Activated T-cell treated with anti-CD3 and anti-CD28 coated beads, Interleukin-2, amount 50 U/mL, for 4 hours (primary cell): Measurements from ENCODE around the gene RAB26. TPM values are rescaled to one million over a fixed set of nuclear protein-coding genes. Genes with fewer than 3 reads are reported as not detected.
A peak's percentile ranks its signal among the peaks of the same experiment; 100 is the strongest.
"Not testable (repeated sequence)": the region's sequence is repeated elsewhere in the genome, so short reads cannot be mapped to it uniquely, and the experiment has no call there.

Experiments used
- ATAC-seq, 2 donors: fragments of 200-7000 bp; cut with Tn5 transposase; one replicate each; pipeline ENCODE4 v1.10.0; 2021
- DNase-seq: peaks from one replicate; pipeline ENCODE4 v3.0.0-alpha.2; 2020
- H3K27me3 Mint-ChIP-seq: one replicate; pipeline ENCODE4 v1.8.0; 2021; ENCODE audit warnings: low read depth, mixed read lengths
- H3K36me3 Mint-ChIP-seq: one replicate; pipeline ENCODE4 v1.8.0; 2022; ENCODE audit warnings: mixed read lengths; ENCODE audit not compliant: insufficient read depth
- H3K4me1 Mint-ChIP-seq: one replicate; pipeline ENCODE4 v1.8.0; 2021; ENCODE audit warnings: low read depth, mixed read lengths
- H3K4me3 Mint-ChIP-seq: one replicate; pipeline ENCODE4 v1.8.0; 2021; ENCODE audit warnings: mild to moderate bottlenecking, moderate library complexity, mixed read lengths
- H3K9me3 Mint-ChIP-seq: one replicate; pipeline ENCODE4 v1.8.0; 2021; ENCODE audit warnings: mixed read lengths
- total RNA-seq, 3 donors: library from RNA; stranded (reverse); gene quantifications; one replicate each; pipeline ENCODE4 v1.2.1, GENCODE V29; 2021

Gene RAB26
- total RNA-seq = not detected

- peak within 1 kb of the TSS; percentile 54 for H3K4me3 Mint-ChIP-seq
- peak; percentile 38 to 51 for ATAC-seq
- H3K9me3 Mint-ChIP-seq = no peaks in the 10 kb centered on the region
- peak; percentile 41 for DNase-seq
- H3K36me3 Mint-ChIP-seq = peaks cover 11% of the 10 kb centered on the region
- no peaks in the 10 kb centered on the region for H3K27me3 Mint-ChIP-seq
- peaks cover 15% of the 10 kb centered on the region for H3K4me1 Mint-ChIP-seq
Measured at GRCh38 chr16:2147981-2148671, at the start of gene RAB26. TSS of gene RAB26 (plus strand) at chr16:2148625. CDS start at chr16:2148784, 159 bp downstream.

- H3K36me3 Mint-ChIP-seq, ATAC-seq, H3K4me3 Mint-ChIP-seq: not testable (repeated sequence)
Measured at GRCh38 chr16:2101581-2101980, 46.8 kb upstream of the RAB26 start.

GRCh38 chr16:2102471-2102870, 46.0 kb upstream of the RAB26 start:
- peaks cover 5% of the 10 kb centered on the region for H3K36me3 Mint-ChIP-seq
- H3K9me3 Mint-ChIP-seq = no peaks in the 10 kb centered on the region
- no peaks in the 10 kb centered on the region for H3K27me3 Mint-ChIP-seq
- ATAC-seq (no peak), DNase-seq (no peak)
- H3K4me1 Mint-ChIP-seq = no peaks in the 10 kb centered on the region
- H3K4me3 Mint-ChIP-seq = no peak overlapping the region

More at GRCh38 chr16:2101581-2101980, 46.8 kb upstream of the RAB26 start:
- not testable (repeated sequence) for DNase-seq, H3K9me3 Mint-ChIP-seq, H3K27me3 Mint-ChIP-seq, H3K4me1 Mint-ChIP-seq

- not testable (repeated sequence) for H3K4me1 Mint-ChIP-seq, H3K27me3 Mint-ChIP-seq, H3K9me3 Mint-ChIP-seq, ATAC-seq, DNase-seq, H3K36me3 Mint-ChIP-seq, H3K4me3 Mint-ChIP-seq
Measured at GRCh38 chr16:2104464-2104863, 44.0 kb upstream of the RAB26 start.

GRCh38 chr16:2105291-2105690, 43.1 kb upstream of the RAB26 start:
- not testable (repeated sequence) for DNase-seq, H3K4me1 Mint-ChIP-seq, H3K4me3 Mint-ChIP-seq, H3K36me3 Mint-ChIP-seq, ATAC-seq, H3K9me3 Mint-ChIP-seq, H3K27me3 Mint-ChIP-seq

- not testable (repeated sequence) for H3K4me3 Mint-ChIP-seq, H3K36me3 Mint-ChIP-seq, DNase-seq, H3K27me3 Mint-ChIP-seq, H3K4me1 Mint-ChIP-seq, ATAC-seq, H3K9me3 Mint-ChIP-seq
Measured at GRCh38 chr16:2105769-2106168, 42.7 kb upstream of the RAB26 start.

GRCh38 chr16:2106211-2106610, 42.2 kb upstream of the RAB26 start:
- H3K4me1 Mint-ChIP-seq, H3K4me3 Mint-ChIP-seq, DNase-seq, H3K27me3 Mint-ChIP-seq, H3K36me3 Mint-ChIP-seq, ATAC-seq, H3K9me3 Mint-ChIP-seq: not testable (repeated sequence)

- not testable (repeated sequence) for H3K4me1 Mint-ChIP-seq, H3K4me3 Mint-ChIP-seq, ATAC-seq, DNase-seq, H3K36me3 Mint-ChIP-seq, H3K27me3 Mint-ChIP-seq, H3K9me3 Mint-ChIP-seq
Measured at GRCh38 chr16:2107121-2107790, 41.2 kb upstream of the RAB26 start.

GRCh38 chr16:2107791-2108125, 40.7 kb upstream of the RAB26 start:
- H3K4me3 Mint-ChIP-seq, H3K4me1 Mint-ChIP-seq, H3K27me3 Mint-ChIP-seq: not testable (repeated sequence)

GRCh38 chr16:2108446-2109270, 39.8 kb upstream of the RAB26 start:
- not testable (repeated sequence) for H3K27me3 Mint-ChIP-seq, H3K4me1 Mint-ChIP-seq, ATAC-seq, H3K36me3 Mint-ChIP-seq, DNase-seq, H3K4me3 Mint-ChIP-seq, H3K9me3 Mint-ChIP-seq

More at GRCh38 chr16:2107791-2108125, 40.7 kb upstream of the RAB26 start:
- not testable (repeated sequence) for H3K9me3 Mint-ChIP-seq, H3K36me3 Mint-ChIP-seq, ATAC-seq, DNase-seq

- not testable (repeated sequence) for H3K4me3 Mint-ChIP-seq, H3K36me3 Mint-ChIP-seq, ATAC-seq, H3K27me3 Mint-ChIP-seq, H3K9me3 Mint-ChIP-seq, DNase-seq, H3K4me1 Mint-ChIP-seq
Measured at GRCh38 chr16:2109271-2109580, 39.2 kb upstream of the RAB26 start.

GRCh38 chr16:2109872-2110271, 38.6 kb upstream of the RAB26 start:
- not testable (repeated sequence) for H3K36me3 Mint-ChIP-seq, H3K4me3 Mint-ChIP-seq, H3K27me3 Mint-ChIP-seq, DNase-seq, H3K4me1 Mint-ChIP-seq, ATAC-seq, H3K9me3 Mint-ChIP-seq

GRCh38 chr16:2110332-2111008, 38.0 kb upstream of the RAB26 start:
- H3K27me3 Mint-ChIP-seq, H3K4me1 Mint-ChIP-seq, H3K4me3 Mint-ChIP-seq, H3K9me3 Mint-ChIP-seq, H3K36me3 Mint-ChIP-seq, ATAC-seq, DNase-seq: not testable (repeated sequence)

- not testable (repeated sequence) for H3K9me3 Mint-ChIP-seq, H3K4me1 Mint-ChIP-seq, DNase-seq, ATAC-seq, H3K4me3 Mint-ChIP-seq, H3K27me3 Mint-ChIP-seq, H3K36me3 Mint-ChIP-seq
Measured at GRCh38 chr16:2111009-2111353, 37.4 kb upstream of the RAB26 start.
